Stimulated activated CD4-positive, alpha-beta T cell treated with anti-CD3 and anti-CD28 coated beads, Interleukin-12 subunit alpha, Interleukin-12 subunit beta, amount 100 ng/mL, for 24 hours (primary cell): ENCODE results near the gene AKR1D1.

Source experiments
- DNase-seq, 2 experiments: peaks; one replicate each; pipeline ENCODE4 v3.0.0-alpha.2; 2020; ENCODE audit warnings: low read depth in 2 of 2

AKR1D1 gene

DNA sequence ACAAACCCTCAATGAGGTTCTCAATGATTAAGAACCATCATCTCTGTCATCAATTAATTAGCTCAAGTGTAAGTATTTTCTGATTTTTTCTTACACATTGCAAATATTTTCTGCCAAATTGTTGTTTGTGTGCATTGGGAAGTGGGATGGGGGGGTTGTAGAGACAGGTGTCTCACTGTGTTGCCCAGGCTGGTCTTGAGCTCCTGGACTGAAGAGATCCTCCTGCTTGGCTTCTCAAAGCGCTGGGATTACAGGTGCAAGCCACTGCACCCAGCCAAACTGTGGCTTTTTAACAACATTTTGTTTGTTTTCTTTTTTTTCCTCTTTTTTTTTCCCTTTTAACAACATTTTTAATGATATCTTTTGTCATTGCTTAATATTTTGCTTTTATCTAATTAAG, 87.5 kb downstream of the AKR1D1 start:
- DNase-seq, result no peak

DNA sequence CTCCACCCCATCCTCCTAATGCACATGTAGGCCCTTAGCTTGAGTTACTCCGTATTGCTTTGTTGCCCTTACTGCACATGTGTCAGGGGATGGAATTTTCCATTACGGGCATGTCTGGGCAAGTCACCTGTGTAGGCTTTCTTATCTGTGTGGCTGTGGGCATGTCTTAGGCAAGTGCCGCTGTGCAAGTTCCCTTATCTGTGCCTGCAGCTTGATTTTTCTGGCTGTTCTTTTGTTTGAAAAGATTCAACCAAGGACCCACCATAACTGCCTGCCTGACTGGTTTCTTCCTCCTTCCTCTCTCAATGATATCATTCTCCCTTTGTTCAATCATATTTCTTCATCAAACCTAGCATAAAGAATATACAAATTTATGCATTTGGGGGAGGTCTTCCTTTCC, 88.5 kb downstream of the AKR1D1 start:
- no peak for DNase-seq

DNA sequence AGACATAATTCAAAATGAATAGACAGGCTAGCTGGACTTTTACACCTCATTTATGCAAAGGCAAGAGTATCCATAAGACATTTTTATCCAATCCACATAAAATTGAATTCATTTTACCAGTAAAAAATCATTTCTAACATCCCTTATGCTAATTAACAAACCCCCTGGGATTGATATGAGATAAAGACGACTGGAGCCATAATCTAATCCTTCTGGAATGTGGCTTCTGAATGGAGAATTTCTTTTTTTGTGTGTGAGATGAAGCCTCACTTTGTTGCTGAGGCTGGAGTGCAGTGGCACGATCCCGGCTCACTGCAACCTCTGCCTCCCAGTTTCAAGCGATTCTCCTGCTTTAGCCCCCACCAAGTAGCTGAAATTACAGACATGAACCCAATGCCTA, 90.4 kb downstream of the AKR1D1 start:
- no peak for DNase-seq

DNA sequence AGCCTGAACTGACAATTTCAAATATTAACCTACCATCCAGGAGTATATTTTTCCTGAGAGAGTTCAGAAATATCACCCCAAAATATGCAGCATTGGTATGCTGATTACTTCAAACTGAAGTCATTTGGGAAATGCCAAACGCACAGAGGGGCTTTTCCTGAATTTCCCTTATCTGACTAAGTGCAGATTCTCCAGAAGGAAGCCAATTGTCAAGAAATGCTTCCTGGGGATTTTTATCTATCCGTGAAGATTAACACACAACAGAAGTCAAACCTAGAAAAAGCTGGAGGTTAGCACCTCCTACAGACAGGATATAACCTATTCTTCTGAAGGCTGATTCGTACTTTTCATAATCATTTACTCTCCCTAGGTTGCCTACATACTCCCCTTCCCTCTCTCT, 91.0 kb downstream of the AKR1D1 start:
- DNase-seq, result no peak

DNA sequence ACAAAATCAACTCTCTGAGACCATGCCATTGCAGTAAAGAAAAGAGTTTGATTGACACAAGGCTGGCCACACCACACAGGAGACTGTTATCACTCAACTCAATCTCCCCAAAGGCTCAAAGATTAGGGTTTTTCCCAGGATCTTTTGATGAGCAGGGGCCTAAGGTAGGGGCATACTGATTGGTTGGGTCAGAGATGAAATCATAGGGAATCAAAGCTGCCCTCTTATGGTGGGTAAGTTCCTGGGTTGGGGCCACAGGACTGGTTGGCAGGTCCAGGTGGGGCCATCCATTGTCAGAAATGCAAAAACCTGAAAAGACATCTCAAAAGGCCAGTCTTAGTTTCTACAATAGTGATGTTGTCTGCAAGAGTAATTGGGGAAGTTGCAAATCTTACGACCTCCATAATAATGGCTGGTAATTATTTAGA, 91.6 kb downstream of the AKR1D1 start:
- DNase-seq, result no peak
